H1 (cell line): Measurements from ENCODE around the gene SLC1A3. TPM values are rescaled to one million over a fixed set of nuclear protein-coding genes. Genes with fewer than 3 reads are reported as not detected.

Experiments
- ASH2L ChIP-seq: fragments of 200-600, 300-600 bp; sonication (generic); IDR thresholded peaks from one replicate; pipeline ENCODE4 v1.7.1; 2017; ENCODE audit warnings: low read length
- BCL11A ChIP-seq, 2 experiments: IDR thresholded peaks; one replicate each; pipeline ENCODE4 v1.6.1; 2011; ENCODE audit warnings: low read depth in 2 of 2, low read length in 2 of 2, mild to moderate bottlenecking in 2 of 2
- BRCA1 ChIP-seq: IDR thresholded peaks from 2 replicates; pipeline ENCODE4 v1.6.1; 2012; ENCODE audit warnings: low read depth, low read length, improper control_type of control experiment
- CHD2 ChIP-seq: IDR thresholded peaks from 2 replicates; pipeline ENCODE4 v1.6.1; 2012; ENCODE audit warnings: low read length, improper control_type of control experiment
- EGR1 ChIP-seq: IDR thresholded peaks from 2 replicates; pipeline ENCODE4 v1.6.1; 2011; ENCODE audit warnings: low read depth, low read length, borderline replicate concordance
- GTF2F1 ChIP-seq: IDR thresholded peaks from 2 replicates; pipeline ENCODE4 v1.6.1; 2012; ENCODE audit warnings: low read depth, low read length, improper control_type of control experiment, borderline replicate concordance
- HDAC6 ChIP-seq: IDR thresholded peaks from one replicate; pipeline ENCODE4 v1.7.1; 2012; ENCODE audit warnings: low read depth, mild to moderate bottlenecking, inconsistent platforms, low read length, moderate library complexity
- KDM4A ChIP-seq: IDR thresholded peaks from one replicate; pipeline ENCODE4 v1.7.1; 2012; ENCODE audit warnings: low read depth, mild to moderate bottlenecking, moderate library complexity, low read length, inconsistent platforms; ENCODE audit not compliant: severe bottlenecking
- NANOG ChIP-seq: IDR thresholded peaks from 2 replicates; pipeline ENCODE4 v1.6.1; 2011; ENCODE audit warnings: low read length, low read depth, mild to moderate bottlenecking, inconsistent platforms; ENCODE audit not compliant: insufficient read depth, poor library complexity, severe bottlenecking
- POU5F1 ChIP-seq: IDR thresholded peaks from 2 replicates; pipeline ENCODE4 v1.6.1; 2011; ENCODE audit warnings: low read depth, mild to moderate bottlenecking, low read length, moderate library complexity
- RBBP5 ChIP-seq: IDR thresholded peaks from 2 replicates; pipeline ENCODE4 v1.7.1; 2012; ENCODE audit warnings: low read depth, mild to moderate bottlenecking, inconsistent platforms, low read length, moderate library complexity, borderline replicate concordance
- RFX5 ChIP-seq: IDR thresholded peaks from 2 replicates; pipeline ENCODE4 v1.6.1; 2011; ENCODE audit warnings: low read depth, low read length, improper control_type of control experiment, borderline replicate concordance
- RXRA ChIP-seq: IDR thresholded peaks from 2 replicates; pipeline ENCODE4 v1.6.1; 2011; ENCODE audit warnings: low read depth, mild to moderate bottlenecking, low read length, moderate library complexity; ENCODE audit not compliant: insufficient read depth
- SIN3A ChIP-seq, 2 experiments: IDR thresholded peaks in 1 of 2; conservative IDR thresholded peaks in 1 of 2; 2 replicates each; pipeline ENCODE4 v1.6.1; 2011 to 2012; ENCODE audit warnings: low read length in 2 of 2, improper control_type of control experiment in 1 of 2, low read depth in 1 of 2, mild to moderate bottlenecking in 1 of 2
- SIRT6 ChIP-seq: IDR thresholded peaks from one replicate; pipeline ENCODE4 v1.7.1; 2012; ENCODE audit warnings: low read length, inconsistent platforms
- SP2 ChIP-seq: IDR thresholded peaks from 2 replicates; pipeline ENCODE4 v1.6.1; 2012; ENCODE audit warnings: mild to moderate bottlenecking, low read length, inconsistent platforms
- SP4 ChIP-seq: IDR thresholded peaks from 2 replicates; pipeline ENCODE4 v1.6.1; 2012; ENCODE audit warnings: low read length, inconsistent platforms
- SRF ChIP-seq: IDR thresholded peaks from 2 replicates; pipeline ENCODE4 v1.6.1; 2011; ENCODE audit warnings: mild to moderate bottlenecking, low read depth, low read length, moderate library complexity
- TBP ChIP-seq: IDR thresholded peaks from 2 replicates; pipeline ENCODE4 v1.6.1; 2011; ENCODE audit warnings: low read depth, low read length, improper control_type of control experiment
- TEAD4 ChIP-seq: IDR thresholded peaks from 2 replicates; pipeline ENCODE4 v1.6.1; 2012; ENCODE audit warnings: low read depth, low read length, inconsistent platforms, mixed read lengths
- polyA plus RNA-seq, 7 experiments: library from polyadenylated mRNA; depleted of rRNA in 3 of 7; stranded (reverse) in 5 of 7; unstranded in 2 of 7; fragments of >200 nt in 5 of 7; fragments of 200-250 nt in 2 of 7; gene quantifications; 1 replicate in 5 of 7; 2 replicates in 1 of 7; 4 replicates in 1 of 7; pipeline versions ENCODE4 v1.2.1 to v1.2.3, GENCODE V29; 2011 to 2013; ENCODE audit warnings: missing spikeins in 2 of 7, mixed read lengths in 2 of 7
- total RNA-seq: library from RNA; stranded (reverse); fragmentation: NEBNext Ultra II Directional; extraction: Animal tissue kit (Norgen Biotek cat#: 25700); gene quantifications from 2 replicates; pipeline ENCODE4 v1.2.1, GENCODE V29; 2021
- TF ChIP-seq, protein P1 (sequence below): IDR thresholded peaks from 2 replicates; pipeline ENCODE4 v1.6.1; 2012; ENCODE audit warnings: low read length, inconsistent platforms
- TF ChIP-seq, protein P2 (sequence below): IDR thresholded peaks from 2 replicates; pipeline ENCODE4 v1.6.1; 2012; ENCODE audit warnings: inconsistent platforms

The SLC1A3 gene
- total and polyA plus RNA-seq, 2 of the 8 experiments (the other 6 are each of a cell fraction or from before 2014, with no cell fraction given), result 26.7 to 35.3 TPM

DNA sequence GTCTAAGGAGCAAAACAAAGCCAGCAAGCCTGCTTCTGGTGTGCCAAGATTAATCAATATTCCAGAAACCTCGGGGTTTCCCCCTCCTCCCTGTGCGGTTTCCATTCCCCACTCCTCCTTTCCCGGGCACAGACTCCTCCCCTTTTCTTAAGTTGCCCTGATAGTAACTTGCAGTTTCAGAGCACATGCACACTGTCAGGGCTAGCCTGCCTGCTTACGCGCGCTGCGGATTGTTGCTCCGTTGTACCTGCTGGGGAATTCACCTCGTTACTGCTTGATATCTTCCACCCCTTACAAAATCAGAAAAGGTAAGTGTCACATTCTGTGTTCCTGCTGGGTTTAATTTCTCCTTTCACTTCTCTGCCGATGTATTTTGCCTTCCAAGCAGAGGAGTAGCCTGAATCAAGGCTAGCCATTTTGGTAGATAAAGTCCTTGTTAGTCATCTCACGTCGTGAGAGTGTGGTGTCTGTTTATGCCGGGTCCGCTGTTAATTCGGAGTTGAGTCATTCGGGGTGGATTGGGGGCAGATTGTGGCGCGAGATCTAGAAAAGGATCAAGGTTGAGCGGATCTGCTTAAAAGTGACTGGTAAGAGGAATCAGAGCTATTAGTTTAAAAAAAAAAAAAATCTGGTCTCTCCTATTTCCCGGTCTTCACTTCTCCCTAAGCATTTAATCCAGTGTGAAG lies at the start of gene SLC1A3 (continued):
- TF ChIP-seq TEAD4 (0 out of 2 replicates have a peak, but pooled peaks have one; percentile 3), CHD2 (no peak), SIN3A (conservative IDR thresholded peaks at IDR 0.05 in 1 of 2, IDR thresholded peaks at IDR 0.05 in 1 of 2; ENCODE audit: low read depth in 1 of 2, low read length in 2 of 2) (peak; percentile 82 to 95; a peak in 3 of 4 replicates), HDAC6 (no peak), BCL11A (IDR thresholded peaks at IDR 0.05; ENCODE audit: low read depth in 2 of 2, low read length in 2 of 2) (no peak), KDM4A (peak; percentile 47), RXRA (no peak), EGR1 (no peak), SRF (no peak), RBBP5 (0 out of 2 replicates have a peak, but pooled peaks have one; percentile 16), SP4 (no peak), TBP (peak; percentile 85), ASH2L (peak; percentile 75), SP2 (no peak), POU5F1 (no peak), BRCA1 (no peak), GTF2F1 (no peak), RFX5 (no peak), NANOG (no peak), SIRT6 (no peak)
- TF ChIP-seq, protein P1, sequence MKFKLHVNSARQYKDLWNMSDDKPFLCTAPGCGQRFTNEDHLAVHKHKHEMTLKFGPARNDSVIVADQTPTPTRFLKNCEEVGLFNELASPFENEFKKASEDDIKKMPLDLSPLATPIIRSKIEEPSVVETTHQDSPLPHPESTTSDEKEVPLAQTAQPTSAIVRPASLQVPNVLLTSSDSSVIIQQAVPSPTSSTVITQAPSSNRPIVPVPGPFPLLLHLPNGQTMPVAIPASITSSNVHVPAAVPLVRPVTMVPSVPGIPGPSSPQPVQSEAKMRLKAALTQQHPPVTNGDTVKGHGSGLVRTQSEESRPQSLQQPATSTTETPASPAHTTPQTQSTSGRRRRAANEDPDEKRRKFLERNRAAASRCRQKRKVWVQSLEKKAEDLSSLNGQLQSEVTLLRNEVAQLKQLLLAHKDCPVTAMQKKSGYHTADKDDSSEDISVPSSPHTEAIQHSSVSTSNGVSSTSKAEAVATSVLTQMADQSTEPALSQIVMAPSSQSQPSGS, result no peak
- TF ChIP-seq, protein P2, sequence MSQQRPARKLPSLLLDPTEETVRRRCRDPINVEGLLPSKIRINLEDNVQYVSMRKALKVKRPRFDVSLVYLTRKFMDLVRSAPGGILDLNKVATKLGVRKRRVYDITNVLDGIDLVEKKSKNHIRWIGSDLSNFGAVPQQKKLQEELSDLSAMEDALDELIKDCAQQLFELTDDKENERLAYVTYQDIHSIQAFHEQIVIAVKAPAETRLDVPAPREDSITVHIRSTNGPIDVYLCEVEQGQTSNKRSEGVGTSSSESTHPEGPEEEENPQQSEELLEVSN, result no peak
